HG02884 (cell line): ENCODE results near the gene SPEF2.

Experiments
- ATAC-seq: cut with Tn5 transposase; IDR thresholded peaks from one replicate; pipeline ENCODE4 v1.9.1; 2021; ENCODE audit warnings: mild to moderate bottlenecking, moderate library complexity; ENCODE audit not compliant: unreplicated experiment

SPEF2 gene

DNA sequence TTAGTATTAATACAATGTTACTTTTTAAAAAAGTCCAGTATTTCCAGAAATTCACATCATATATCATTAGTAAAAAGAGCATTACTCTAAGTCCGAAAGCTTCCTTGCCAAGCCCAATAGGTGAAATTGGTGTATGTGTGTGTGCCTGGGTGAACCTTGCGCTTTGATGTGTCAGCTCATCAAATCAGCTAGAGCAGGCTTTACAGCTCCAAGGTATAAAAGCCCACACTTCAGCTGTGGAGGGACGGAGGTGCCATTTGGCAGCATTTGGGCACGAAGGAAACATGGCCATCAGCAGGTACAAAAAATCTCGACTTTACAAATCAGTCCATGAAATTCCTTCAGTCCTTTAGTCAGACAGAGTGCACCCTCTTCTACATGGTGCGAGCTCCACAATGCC, 162.6 kb downstream of the SPEF2 start:
- no peak for ATAC-seq

DNA sequence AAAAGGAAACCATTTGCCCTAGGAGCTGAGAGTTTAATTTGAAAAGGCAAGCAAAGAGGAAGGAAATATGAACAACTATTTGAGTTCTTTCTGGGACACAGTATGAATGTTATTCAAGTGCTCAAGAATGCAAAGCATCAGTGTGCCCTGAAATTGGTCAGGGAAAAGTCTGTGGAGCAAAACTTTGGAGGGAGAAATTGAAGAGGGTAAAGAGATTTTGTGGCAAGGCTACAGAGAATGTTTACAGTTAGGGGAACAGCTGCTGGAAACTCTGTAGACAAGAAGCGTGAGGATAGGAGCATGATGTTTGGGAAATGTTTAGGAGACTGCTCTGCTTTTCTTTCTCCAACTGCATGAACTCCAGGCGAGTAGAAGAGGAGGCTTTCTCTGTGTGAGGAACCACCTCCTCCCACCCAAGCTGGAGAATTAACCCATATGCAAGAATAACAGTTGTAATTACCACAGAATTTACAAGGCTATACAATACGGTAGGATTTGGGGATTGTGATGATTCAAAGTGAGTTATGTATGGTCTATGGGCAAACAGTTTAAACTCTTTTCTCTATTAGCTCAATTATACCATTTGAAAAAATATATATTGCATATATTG, 163.6 kb downstream of the SPEF2 start:
- no peak for ATAC-seq

DNA sequence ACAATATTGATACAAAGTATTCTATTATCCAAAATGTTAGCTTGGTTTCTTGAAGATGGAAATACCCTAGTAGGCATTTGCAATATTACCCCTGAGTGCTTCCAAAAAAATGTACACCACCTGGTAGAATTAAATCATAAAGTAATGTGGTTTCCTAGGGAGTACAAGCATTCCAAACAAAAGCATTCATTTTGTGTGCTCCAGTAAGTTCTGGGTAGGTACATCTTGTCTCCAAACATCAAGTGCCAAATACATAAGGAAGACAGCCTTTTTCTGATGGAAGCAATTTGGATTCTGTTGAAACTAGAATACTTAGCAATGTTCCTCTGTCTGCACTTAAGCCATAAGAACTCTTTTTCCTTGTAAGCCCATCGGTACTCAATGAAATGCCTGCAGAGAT, 165.9 kb downstream of the SPEF2 start:
- ATAC-seq: no peak

DNA sequence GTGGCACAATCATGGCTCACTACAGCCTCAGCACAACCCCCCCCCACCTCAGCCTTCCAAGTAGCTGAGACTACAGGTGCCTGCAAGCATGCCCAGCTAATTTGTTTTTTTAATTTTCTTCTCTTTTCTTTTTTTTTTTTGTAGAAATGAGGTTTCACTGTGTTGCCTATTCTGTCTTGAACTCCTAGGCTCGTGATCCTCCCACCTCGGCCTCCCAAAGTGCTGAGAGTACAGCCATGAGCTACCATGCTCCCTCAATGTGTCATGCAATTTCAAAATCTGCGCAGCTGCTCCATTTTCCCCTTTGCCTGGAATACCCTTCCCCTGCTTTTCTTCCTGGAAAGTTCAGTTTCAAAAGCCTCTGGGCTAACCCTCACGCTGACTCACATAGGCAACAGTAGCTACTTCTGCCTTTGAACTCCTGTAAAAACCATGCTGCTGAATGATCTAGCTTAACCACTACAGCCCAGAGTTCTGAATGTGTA, 168.0 kb downstream of the SPEF2 start:
- ATAC-seq: no peak

DNA sequence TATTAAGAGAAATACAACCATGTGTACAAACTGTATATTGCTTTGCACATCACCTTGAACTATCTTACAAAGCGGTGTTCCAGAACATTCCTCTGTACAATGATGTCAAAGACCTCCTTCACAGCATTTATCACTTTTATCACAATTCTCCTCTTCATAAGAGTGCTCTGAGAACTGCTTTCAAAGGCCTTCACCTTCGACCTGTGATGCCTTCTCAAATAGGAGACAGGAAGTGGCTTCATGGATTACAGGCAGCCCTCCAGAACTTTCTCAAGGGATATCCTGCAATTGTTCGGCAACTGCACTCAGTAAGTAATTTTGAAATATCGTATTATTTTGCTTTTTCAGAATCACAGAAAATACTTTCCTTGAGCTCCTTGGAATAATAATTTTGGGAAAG, 171.1 kb downstream of the SPEF2 start:
- ATAC-seq: no peak

DNA sequence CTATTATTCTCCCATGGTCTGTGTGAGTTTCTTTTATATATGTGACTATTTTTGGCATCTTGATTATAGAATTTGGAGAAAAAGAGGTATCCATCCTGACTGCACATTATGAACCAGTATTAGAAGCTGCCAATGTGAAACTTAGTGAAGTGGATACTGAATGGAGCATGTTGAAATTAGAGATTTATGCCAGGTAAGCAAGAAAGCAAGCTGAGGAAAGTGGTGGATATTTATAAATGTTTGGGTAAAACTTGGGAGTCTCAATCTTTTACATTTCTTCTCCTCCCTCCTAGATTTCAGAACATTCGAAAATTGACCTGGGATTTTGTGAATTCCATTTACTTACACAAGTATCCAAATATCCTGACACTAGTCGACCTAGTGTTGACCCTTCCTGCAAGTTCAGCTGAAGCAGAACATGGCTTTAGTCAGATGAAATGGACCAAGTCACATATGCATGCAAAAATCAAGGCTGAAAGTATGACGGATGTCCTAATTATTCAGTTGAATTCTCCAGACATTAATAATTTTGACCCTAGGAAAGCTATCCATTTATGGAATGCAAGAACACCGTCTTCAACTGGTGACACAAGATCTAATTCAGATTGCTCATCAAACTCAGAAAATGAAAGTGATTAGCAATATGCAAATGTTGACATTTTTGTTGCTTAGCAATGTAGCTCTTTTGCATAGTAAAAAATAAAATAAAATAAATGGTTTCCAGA, 172.2 kb downstream of the SPEF2 start:
- no peak for ATAC-seq

DNA sequence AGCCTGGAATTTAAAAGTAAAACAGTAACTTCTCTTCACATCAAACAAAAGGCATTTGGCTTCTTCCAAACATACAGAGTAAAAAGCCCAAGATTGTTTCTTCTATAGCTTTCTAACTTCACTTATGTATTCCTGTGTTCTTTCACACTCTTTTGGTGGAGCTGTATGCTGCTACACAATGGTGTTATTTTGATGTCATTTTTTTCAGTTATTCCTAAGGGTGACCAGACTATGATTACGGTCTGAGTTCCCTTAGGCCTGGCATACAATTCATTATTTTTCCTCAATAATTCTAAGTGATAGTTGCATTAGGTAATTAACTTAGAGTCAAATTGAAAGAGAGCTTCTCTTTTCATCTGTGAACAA, 172.8 kb downstream of the SPEF2 start:
- ATAC-seq: no peak

DNA sequence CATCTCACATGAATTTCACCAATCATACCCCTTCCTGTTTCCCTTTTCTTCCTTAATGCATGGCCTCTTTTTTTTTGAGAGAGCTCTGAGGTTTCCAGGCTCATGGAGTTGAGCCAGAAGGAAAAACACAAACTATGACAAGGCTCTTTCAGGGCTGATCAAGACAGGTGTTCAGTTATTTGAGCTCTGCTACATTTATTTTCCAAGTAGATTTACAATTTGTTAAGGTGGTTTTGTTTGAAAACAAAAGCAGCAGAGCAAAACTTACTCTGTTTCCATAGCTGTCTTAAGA, 176.6 kb downstream of the SPEF2 start:
- ATAC-seq: no peak

DNA sequence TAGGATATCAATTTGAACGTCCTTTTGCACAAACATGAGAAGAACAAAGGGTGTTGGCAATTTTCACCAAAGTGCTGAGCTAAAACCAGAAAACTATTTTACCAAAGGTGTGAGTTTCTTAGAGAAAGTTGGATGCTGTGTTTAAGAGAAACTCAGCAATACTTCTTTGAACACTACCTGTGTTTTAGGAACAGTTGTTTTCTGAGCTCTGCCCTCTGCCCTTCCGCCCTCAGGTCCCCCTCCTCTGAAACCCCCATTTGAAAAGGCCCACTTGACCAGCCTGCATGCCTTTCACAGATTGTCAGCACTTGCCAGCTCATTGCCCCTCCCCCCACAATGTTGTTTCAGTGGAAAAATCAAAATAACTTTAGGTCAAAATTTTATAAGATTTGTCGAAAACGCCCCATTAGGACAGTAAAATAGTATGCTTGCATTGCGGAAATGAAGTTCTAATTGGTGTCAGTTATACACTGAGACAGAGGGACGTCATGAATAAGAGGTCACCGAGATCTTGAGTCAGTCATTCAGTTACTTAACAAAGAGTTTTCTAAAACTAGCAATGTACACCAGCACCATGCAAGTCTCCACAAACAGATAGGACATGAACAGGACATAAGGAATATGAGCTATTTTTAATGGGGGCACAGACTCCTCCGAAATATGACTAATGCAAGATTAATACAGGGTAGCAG, 177.2 kb downstream of the SPEF2 start:
- ATAC-seq: no peak

DNA sequence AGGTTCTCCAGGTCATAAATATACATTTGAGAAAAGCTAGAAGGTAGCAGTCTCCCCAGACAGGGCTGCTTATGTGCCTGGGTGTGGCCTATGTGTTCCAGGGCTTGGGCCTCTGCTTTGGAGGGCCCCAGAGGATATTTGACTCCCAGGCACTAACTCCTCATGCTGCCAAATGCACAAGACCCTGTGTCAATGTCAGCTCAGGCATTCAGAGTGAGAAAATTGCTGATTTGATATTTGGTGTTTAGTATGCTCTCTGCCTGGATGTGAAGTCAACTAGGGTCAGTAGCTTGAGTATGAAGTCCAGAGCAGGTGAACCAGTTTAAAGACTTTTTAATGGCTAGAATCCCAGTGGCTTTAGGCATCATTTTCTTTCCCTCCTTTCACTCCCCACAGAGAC, 181.5 kb downstream of the SPEF2 start:
- no peak for ATAC-seq

DNA sequence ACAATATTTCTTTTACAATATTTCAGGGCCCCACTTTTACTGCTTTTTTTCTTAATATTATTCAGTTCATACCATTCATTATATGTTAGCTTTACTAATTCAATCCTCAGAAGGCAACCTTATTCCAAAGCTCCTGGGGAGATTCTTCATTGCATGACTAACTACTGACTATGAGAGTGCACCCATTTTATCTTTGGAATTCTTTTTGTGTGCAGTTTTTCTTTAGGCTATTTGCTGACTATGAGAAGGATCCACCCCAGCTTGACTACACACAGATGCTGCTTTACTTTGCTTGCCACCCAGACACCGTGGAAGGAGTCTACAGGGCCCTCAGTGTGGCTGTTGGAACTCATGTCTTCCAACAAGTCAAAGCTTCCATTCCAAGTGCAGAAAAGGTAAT, 182.1 kb downstream of the SPEF2 start:
- ATAC-seq: no peak

DNA sequence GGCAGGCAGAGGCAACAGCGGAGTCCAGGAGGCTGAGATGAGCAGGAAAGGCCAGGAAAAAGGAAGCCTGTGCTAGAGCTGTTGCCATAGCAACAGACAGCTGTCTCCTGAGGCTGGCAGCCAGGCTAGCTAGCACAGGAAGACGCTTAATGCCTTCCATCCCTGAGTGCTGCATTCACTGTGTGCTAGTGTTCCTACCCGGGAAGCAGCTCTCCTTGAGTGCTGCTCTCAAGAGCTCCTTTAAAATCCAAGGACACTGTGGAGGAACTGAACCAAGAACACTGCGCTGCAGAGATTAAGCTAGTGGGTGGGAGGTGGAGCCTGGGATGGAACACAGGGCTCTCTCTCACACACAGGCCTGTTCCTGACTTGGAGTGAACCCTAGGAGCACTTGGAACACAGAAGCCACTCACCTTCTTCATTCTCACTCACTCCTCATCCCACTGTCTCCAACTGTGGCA, 185.6 kb downstream of the SPEF2 start:
- ATAC-seq: no peak

DNA sequence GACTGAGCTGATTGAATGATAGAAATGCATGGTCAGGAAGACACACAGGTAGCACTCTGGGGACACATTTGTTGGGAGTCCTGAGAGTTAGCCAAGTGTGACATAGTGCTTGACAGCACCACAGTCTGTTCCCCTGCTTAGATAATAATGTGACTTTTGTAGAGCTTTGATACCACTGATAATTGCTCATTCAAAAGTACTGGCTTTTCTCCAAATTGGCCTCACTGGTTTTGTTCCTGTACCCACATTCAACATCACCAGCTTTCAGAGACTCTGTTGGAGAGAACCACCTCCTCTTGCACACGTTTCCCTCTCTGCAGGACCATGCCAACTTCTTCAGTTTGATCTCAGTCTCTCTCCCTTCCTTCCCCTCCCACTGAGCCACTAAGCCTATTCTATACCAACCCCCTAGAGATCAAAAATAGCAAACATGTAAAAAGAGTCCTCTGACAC, 186.6 kb downstream of the SPEF2 start:
- ATAC-seq: no peak

DNA sequence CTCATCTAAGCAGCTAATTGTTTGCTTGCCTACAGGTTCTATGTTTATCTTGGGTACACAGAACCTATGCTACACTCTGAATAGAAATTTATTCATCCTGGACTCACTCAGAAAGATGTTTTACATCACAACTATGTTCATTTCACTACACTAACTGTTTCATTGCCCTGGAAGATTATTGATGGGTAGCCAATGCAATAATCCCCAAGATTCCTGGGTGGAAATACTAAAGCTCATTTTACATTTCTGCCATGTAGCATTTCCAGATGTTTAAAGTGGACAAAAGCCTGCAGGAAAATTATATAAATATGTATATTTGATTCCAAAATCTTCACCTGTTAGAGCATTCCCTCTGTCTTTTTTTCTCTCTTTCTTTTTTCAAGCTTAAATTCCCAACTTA, 187.2 kb downstream of the SPEF2 start:
- ATAC-seq: no peak

DNA sequence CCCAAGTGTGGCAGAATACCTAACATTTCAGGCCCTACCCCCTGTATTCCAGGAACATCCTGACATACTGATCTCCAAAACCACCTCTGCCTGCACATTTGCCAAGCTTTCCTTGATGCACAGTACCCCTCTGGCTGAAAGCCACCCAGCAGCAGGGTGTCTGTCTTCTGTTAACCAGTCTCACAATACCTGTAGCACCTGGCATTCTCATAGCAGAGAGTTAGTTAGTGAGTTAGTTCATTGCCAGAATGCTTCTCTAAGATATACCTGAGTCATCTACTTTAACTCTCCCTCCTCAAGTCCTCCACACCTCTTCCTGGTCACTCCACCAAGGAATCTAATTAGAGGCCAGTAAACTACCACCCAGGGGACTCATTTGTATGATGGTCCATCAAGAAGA, 192.9 kb downstream of the SPEF2 start:
- ATAC-seq: no peak

DNA sequence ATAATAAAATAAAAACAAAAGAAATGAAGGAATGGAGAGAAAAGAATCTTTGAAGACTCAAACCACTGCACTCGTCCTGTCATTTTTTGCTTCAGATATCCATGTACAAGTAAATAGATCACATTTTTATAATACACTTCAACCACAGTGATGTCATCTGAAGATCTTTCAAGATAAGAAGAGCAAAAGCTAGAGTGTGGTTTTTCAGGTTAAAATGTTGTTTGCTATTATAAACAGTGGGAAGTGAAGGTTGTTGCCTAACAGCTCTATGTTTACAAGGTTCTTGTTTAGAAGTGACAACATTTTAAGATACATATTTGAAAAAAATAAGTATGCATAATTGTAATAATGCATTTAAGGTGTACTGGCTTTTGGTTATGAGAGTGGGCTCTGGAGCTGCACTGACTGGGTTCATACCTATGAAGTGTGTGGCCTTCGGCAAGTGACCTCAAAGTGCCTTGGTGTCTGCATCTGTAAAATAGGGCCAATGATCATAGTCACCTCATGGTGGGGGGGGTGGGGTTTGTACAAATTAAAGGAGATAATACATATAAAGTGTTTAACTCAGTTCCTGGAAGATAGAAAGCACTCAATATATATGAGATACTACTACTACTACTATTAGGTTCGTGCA, 193.6 kb downstream of the SPEF2 start:
- peak; percentile 66 for ATAC-seq

DNA sequence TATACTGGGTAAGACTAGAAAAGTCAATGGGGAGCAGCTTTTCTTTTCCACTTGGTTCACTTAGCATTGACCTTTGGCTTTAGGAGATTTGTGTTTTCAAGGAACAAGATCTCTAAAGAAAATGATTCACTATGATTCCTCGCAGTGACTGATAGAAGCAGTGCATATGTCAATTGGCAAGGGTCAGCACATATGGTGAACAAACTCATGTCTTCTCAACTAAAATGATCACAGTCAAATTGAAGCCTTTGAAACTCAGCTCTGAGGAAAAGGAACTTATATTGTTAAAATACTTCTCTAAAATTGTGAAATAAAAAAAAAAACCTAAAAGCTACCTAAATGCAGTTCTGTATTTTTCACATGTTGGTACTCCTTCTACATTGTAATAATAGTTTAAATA, 195.9 kb downstream of the SPEF2 start:
- ATAC-seq: no peak

DNA sequence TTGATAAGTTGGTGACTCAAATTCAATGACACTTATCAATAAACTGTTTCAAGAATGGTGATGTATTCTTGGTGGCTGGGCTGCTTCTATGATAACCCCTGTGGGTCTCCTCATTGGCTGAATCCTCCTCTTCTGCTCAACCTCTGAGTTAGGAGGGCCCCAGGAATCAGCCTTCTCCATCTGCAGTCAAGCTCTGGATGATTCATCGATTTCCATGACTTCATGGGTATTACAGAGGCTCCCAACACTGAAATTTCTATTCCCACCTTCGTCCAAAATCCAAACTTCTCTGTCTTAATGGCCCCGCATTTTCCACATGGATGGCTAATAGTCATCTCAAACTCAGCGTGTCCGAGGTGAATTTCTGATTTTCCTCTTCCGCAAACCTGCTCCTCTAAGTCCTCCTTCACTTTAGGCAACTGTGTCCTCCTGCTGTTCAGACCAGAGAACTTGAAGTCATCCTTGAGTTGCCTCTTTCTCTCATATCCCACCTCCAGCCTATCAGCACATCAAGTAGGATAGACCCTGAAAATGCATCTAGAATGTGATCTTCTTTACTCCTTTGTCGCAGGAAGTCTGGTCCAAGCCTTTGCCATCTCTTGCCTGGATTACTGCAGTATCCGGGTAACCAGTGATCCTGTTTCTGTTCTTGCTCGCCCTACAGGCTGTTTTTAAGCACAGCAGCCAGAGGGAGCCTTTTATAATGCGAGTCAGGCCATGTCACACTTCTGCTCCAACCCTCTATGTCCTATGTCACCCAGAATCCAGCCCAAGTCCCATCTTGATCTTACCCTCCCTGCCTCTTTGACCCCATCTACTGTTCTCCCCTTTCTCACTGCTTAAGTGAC, 197.7 kb downstream of the SPEF2 start:
- no peak for ATAC-seq

DNA sequence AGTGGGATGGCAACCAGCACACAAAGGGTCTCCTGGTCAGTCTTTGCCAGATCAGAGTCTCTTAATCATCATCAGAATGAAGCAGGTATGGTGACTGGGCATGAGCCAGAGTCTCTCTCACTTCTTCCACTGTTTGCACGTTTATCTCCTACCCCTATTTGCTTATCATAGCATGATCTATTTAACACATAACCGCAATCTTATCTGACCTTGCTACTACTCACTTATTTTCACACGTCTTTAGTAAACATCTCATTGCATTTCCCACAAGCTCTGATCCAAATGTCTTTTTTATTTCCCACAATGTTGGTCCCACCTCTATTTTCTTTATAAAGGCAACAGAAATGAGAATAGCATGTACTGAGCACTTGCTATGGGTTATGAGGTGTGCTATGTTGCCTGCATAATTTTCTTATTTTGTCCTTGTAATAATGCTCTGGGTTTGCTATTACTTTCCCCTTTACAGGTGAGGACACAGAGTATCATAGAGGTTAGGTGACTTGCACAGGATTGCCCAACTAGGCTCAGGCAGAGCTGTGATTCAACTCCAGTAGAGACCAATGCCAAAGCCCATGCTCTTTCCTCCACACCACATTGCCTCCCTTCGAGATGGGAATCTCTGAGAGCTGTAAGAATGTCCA, 199.3 kb downstream of the SPEF2 start:
- no peak for ATAC-seq

DNA sequence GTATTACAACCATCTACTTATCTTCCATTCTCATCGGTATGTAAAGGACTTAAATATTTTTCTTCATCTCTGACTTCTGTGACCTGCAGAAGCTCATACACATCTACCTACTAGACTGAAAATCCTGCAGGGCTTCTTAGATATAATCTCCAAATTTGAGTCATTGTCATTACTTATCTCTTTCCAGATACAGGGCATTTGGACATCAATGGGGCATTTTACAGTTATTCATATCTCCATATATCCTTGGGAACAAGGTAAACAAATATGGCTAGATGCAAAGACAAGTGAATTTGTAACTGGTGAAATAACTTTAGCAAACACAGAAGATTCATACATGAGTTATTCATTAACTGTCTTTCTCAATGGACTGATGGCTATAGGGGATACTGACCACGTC, 201.4 kb downstream of the SPEF2 start:
- ATAC-seq: no peak
